HG03442 (cell line): ENCODE results near the gene DTX2.
"Not testable (repeated sequence)": the region's sequence is repeated elsewhere in the genome, so short reads cannot be mapped to it uniquely, and the experiment has no call there.

Experiments
- ATAC-seq: cut with Tn5 transposase; IDR thresholded peaks from one replicate; pipeline ENCODE4 v1.9.1; 2021; ENCODE audit warnings: mild to moderate bottlenecking, moderate library complexity; ENCODE audit not compliant: unreplicated experiment

DTX2 gene

DNA sequence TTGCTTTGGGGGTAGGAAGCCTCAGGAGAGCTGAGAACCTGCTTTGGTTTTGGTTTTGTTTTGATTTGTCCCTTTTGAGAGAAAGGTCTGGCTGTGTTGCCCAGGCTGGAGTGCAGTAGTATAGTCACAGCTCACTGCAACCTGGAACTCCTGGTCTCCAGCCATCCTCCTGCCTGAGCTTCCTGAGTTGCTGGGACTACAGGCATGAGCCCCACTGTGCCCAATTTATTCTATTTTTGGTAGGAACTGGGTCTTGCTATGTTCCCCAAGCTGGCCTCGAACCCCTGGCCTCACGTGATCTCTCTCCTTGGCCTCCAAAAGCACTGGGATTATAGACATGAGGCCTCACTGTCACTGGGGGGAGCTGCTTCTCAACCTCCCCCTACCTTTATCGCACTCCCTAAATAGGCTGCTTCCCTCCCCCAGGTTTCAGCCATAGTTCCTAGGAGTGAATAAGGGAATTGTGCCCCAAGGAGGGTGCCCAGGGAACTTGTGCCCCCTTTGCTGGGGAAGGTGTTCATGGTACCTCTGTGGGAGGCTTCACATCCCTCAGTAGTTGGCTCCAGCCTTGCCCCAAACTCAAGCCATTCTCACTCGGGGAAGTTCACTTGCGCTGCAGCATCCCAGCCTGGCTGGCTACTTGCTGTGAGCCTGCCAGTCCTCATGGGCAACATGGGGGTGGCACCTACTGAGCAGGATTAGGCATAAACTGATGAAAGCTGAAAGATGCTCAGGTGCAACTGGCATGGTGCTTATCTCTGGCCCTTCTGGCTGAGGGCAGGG, 18.7 kb upstream of the DTX2 start:
- ATAC-seq: not testable (repeated sequence)

DNA sequence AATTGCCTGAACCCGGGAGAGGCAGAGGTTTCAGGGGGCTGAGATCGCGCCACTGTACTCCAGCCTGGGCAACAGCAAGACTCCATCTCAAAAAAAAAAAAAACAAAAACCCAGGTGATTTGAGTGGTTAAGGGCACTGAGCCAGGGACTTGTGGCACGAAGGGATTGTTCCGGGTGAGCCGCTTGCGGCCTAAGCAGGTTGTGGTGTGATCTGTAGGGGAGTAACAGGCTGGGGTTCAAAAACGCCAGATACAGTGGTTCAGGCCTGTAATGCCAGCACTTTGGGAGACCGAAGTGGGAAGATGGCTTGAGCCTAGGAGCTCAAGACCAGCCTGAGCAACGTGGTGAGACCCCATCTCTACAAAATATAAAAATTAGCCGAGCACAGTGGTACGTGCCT, 17.7 kb upstream of the DTX2 start:
- ATAC-seq: not testable (repeated sequence)

DNA sequence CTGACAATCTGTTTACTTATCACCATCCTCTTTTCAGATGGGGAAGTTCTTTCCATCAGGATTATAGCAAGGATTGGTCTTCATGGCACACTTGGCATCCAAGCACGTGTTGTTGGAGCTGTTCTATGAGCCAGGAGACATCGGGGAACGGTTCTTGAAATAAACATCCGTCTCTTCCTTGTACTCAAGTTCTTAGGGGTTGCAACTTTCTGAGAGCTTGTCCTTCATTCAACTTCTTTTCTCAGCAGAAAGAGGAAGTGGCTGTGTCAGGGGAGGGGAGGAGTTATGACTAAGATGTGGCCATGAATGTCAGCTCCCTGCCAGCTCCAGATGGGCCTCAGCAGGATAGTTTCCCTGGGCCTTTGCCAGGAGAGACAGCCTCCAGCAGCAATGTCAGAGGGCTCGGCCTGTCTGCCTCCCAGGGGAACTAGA, 15.9 kb upstream of the DTX2 start:
- peak; percentile 81 for ATAC-seq

DNA sequence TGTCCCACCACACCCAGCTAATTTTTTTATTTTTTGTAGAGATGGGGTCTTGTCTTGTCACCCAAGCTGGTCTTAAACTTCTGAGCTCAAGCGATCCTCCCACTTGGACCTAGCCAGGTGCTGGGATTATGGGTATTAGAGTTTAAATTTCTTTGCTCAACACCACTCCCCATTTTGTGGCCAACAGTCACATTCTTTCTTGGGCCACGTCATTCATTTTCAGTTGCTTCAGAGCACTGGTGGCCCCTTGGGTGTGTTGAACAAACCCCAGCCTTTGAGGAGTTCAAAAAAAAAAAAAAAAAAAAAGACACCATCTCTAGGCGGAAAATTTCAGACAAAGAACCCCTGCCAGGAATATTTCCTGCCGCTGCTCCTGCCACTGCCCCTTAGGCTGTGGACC, 4.5 kb upstream of the DTX2 start:
- ATAC-seq: not testable (repeated sequence)

DNA sequence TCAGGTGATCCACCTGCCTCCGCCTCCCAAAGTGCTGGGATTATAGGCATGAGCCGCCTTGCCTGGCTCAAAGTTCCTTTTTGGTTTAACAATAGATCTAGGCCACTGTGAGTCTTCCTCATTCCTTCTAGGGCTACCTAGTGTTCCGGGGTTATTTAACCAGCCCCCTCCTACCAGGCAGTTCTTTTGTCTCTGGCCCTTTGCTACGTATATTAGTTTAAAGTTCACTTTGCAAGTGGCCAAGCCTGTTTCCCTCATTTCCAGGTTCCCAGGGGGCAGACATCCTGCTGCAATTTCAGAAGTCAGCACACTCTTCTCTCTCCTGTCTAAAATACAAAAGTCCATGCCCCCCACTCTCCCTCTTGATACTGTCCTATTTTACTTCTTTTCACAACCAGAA, 3.0 kb upstream of the DTX2 start:
- not testable (repeated sequence) for ATAC-seq

DNA sequence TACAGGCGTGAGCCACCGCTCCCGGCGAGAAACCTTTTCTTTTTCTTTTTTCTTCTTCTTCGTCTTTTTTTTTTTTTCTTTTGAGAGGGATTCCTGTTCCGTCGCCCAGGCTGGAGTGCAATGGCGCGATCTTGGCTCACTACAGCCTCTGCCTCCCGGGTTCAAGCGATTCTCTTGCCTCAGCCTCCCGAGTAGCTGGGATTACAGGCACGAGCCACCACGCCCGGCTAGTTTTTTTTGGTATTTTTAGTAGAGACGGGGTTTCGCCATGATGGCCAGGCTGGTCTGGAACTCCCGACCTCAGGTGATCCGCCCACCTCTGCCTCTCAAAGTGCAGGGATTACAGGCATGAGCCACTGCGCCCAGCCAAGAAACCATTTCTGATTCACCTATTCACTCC, 742 bp upstream of the DTX2 start:
- ATAC-seq: not testable (repeated sequence)

DNA sequence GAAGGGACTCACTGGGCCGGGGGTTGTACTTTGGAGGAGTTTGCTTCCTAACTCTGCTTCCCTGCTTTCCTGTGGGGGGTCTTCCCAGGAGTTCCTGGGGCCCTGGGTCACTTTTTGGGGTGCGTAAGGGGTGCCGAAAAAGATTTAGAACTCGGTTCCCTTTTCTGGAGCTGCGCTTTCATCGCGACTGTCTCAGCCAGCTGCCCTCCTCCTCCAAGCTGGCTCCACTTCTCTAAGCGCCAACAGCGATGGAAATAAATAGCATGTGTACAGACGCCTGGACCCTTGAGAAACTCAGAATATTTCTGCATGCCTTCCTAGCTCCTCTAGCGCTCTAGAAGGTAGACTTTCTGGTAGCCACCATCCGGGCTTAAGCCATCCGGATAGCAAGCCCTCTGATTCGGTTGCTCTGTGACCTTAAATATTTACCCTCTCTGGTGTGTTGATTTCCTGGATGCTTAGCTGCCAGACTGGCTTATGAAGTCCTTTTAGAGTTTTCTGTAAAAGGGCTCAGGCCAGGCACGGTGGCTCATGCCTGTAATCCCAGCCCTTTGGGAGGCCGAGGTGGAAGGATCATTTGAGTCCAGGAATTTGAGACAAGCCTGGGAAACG, 868 bp downstream of the DTX2 start:
- ATAC-seq: peak; percentile 8

DNA sequence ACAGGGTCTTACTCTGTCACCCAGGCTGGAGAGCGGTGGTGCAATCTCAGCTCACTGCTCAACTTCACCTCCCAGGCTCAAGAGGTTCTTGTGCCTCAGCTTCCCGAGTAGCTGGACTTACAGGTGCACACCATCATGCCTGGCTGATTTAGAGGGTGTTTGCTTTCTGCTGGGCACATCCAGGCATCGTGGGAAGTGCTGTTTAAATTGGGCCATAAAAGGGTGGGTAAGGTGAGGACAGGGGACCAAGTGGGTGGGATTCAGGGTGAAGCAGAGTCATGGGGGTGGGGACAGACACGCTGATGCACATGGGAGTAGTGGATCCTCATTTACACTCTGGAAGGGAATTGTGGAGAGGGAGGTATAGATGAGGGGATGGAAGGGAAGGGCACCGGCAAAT, 3.5 kb downstream of the DTX2 start:
- not testable (repeated sequence) for ATAC-seq

DNA sequence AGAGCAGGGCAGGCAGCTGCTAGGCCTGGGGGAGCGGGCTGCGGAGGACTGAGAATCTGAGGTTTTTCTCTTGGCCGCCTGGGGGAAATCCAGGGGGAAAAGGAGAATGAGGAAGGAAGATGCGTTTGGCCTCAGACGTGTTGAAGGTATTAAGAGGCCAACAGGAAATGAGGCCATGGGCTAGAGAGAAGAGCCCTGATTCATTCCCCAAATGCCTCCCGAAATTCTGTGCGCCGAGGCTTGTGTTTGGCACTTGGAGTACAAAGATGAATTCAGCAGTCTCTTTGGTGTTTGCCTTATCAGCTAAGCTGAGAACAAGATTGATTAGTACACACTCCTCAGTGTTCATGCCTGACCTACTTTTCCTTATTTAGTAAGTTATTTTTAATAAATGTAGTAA, 4.4 kb downstream of the DTX2 start:
- not testable (repeated sequence) for ATAC-seq

DNA sequence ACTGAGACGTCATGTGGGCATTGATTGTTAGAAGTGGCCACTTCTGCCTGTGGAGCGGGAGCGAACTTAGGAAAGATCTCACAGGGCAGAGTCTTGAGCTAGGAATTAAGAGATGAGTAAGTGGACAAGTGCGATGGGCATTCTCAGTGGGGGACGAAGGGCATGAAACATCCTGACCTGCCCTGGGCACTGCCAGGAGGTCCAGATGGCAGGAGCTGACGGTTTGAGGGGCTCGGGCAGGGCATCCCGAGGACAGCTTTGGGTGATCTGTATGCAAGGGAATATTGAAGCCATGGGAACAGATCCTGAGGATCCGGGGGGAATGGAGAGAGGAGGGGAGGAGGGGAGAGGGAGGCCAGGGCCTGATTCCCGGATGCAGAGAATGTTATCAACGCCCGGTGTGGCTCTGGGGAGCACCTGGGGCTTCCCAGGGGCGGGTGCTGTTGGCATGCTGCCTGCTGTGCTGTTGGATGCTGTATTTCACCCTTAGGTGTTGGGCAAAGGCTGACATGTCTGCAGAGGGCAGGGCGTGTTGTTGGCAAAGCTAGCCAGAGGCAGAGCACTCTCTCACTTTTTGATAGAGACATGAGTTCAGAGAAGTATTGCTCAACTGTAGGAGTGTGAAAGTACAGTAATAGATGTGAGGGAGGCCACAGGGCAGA, 6.4 kb downstream of the DTX2 start:
- not testable (repeated sequence) for ATAC-seq

DNA sequence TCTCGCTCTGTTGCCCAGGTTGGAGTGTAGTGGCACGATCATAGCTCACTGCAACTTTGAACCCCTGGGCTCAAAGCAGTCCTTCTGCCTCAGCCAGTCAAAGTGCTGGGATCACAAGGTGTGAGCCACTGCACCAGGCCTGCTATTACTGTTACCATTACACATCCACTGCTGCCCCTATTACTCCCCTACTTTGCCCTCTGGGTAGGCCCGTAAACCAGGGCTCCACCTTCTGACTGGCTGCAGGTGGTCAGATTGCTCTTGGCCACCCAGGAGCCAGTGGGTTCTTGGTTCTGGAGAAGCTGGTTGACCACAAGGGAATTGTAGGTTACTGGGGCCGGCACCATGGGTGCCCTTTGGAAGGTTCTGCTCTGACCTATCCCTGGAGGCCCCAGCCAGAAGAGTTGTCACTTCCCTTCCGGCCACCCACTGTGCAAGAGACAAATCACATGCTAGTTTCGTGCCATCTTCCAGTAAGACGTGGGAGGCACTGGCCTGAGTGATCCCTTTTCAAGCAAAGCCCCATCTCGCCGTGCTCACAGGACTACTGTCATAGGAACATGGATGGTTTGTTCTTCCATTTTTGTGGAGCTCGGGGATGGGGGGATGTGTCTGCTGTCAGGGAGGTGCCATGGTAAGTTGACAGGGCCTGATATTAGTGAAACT, 10.2 kb downstream of the DTX2 start:
- ATAC-seq: not testable (repeated sequence)

DNA sequence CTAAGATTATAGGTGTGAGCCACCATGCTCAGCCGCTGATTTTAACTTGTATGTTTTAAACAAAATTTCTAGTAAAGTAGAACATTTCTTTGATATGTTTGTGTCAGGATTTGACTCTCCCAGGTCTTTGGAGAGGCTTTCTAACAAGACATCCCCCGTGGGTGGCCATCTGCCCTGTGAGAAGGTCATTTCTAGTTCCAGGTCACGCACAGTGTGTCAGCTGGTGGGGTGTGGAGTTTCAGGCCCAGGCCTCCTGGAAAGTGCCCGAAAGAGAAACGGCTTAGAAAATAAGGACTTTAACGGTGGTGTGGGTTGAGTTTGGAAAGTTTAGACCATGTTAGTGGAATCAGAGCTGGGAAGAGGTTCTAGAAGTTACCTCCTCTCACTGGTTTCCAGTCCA, 11.6 kb downstream of the DTX2 start:
- ATAC-seq: not testable (repeated sequence)

DNA sequence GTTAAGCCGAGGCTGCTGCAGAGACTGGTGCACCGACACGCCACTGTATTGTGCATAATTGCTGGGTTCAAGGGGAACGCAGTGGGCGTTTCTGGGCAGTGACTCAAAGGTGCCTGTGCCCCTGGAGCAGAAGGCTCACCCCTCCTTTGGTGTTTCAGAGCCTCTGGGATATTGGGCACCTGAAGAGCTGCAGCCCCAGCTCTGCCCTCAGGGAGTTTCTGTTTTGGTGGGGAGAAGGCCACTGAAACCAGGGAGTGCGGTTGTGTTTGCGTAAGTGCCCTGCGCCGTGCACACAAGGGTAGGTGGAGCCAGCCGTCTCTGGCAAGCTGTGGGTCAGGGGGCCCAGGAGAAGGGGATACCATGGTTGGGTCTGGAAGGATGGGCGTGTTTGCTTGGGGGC, 14.8 kb downstream of the DTX2 start:
- not testable (repeated sequence) for ATAC-seq

DNA sequence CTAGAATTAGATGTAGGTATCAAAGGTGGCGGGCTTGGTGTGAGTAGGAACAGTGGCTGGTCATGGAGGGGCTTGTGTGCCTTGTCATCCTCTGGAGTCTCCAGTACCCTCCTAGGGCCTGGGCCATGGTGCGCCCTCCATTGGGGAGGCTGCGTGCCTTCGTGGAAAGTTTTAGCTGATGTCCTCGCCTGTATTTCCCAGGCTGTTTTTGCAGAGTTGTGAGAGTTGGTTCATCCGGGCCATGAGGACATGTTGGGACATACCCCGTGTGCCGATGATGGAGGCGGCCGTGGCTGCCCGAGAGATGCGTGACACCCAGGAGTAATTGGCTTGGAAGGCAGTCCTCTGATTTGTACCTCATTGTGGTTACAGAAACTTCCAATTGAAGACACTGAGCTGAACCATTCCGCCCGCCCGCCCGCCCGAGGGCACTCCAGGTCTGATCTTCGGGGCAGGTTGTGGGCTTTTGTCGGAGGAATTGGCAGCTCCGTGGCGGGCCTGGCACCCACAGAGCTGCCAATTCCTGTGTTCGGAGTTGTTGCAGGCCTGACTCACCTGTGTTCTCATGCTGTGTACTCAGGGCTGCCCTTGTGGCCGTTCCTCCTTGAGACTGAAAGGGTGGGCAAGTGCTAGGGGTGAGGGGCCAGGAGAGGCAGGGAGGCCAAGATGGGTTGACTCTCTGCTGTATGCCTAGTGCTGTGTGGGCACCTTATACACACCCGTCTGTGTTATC, 15.4 kb downstream of the DTX2 start:
- not testable (repeated sequence) for ATAC-seq

DNA sequence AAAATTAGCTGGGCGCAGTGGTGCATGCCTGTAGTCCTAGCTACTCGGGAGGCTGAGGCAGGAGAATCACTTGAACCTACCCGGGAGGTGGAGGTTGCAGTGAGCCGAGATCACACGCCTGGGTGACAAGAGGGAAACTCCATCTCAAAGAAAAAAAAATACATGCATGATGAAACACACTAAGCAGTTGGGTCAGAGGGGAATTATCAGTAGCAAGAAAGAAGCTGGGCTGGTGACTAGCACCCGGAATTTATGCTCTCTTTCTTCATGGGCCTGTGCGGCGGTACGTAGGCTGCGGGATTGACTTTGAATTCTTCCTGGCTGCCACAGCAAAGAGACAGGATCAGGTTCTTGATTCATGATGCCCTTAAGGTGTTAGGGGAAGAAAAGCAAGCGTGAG, 18.1 kb downstream of the DTX2 start:
- ATAC-seq: not testable (repeated sequence)

DNA sequence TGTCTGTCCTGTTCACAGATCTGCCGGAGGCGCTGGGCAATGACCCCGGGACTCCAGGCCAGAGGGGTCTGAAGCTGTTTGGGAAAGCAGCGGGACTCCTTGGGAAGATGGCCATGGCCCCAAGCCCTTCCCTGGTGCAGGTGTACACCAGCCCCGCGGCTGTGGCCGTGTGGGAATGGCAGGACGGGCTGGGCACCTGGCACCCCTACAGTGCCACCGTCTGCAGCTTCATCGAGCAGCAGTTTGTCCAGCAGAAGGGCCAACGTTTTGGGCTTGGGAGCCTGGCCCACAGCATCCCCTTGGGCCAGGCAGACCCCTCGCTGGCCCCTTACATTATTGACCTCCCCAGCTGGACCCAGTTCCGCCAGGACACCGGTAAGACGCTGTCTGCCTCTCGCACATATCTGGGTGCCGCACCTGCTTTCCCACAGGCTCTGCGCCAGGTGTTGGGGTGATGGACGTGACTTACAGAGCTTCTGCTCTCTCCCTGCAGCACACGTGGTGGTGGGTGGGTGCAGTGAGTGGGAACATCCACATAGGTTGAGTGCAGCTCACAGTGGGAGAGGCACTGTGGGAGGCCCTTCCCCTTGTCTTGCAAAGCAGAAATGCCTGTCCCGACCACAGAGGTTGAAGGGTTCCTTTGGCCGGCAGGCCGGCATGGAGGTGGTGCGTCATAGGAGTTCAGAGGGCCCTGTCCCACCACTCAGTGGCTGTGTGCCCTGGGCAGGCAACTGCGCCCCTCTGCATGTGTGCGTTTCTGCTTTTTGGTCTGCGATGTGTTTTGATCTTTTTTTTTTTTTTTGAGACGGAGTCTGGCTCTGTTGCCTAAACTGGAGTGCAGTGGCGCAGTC, 19.1 kb downstream of the DTX2 start:
- not testable (repeated sequence) for ATAC-seq

DNA sequence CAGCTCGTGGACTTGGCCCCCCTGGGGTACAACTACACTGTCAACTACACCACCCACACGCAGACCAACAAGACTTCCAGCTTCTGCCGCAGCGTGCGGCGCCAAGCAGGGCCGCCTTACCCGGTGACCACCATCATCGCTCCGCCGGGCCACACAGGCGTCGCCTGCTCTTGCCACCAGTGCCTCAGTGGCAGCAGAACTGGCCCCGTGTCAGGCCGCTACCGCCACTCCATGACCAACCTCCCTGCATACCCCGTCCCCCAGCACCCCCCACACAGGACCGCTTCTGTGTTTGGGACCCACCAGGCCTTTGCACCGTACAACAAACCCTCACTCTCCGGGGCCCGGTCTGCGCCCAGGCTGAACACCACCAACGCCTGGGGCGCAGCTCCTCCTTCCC, 21.2 kb downstream of the DTX2 start:
- not testable (repeated sequence) for ATAC-seq

DNA sequence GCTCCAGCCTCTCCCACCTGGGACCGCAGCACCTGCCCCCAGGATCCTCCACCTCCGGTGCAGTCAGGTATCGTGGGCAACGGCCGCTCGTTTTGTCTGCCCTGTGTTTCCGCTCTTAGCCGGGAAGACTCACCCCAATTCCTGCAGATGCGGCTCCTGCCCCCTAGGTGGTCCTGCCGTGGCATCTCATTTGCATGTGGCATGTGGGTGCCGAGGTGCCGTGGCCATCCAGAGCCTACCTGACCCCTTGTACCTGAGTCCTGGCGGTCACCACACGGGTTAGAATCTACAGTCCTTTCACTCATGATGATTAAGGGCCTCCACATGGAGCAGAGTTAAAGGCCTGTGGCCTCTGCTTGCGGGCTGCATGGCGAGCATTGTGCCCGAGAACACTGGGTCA, 21.6 kb downstream of the DTX2 start:
- ATAC-seq: not testable (repeated sequence)

DNA sequence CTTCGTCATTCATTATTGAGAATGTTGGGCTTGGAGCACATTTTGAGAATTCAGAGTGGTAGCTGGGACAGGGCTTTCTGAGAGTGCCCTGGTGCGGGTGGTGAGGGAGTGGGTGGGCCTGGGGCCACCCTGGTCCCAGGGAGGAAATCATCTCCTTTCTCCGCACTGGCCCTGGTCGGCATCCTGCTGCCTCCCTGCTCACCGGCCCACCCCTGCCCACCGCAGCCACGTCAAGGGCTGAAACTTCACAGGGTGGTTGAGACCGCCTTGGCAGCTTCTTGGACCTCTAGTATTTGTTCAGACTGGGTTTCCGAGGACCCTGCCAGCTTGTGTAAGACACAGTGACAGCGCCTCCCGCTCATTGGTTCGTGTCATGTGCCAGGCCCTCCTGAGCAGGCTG, 22.9 kb downstream of the DTX2 start:
- ATAC-seq: not testable (repeated sequence)
